SK-N-SH (cell line): ENCODE data around the gene ECM1. TPM values are rescaled to one million over a fixed set of nuclear protein-coding genes. Genes with fewer than 3 reads are reported as not detected.

Experiments
- CTCF ChIA-PET: fragments of 300-600, 350-600 bp; formaldehyde crosslinking; extraction: SDS; loops from one replicate; lab custom pipeline; 2021; lab: Yijun Ruan, JAX
- POLR2A ChIA-PET: fragments of 350-600 bp; sonication (Branson Sonifier 250); formaldehyde crosslinking; extraction: SDS; loops from one replicate; lab custom pipeline; 2020; ENCODE audit warnings: antibody characterized with exemption, inconsistent platforms; lab: Yijun Ruan, JAX
- DNase-seq: peaks from one replicate; pipeline ENCODE4 v3.0.0; 2012
- H2AFZ ChIP-seq: fragments of 200-600 bp; sonication (generic); 2 replicates; pipeline ENCODE4 v1.8.1; 2016; ENCODE audit warnings: antibody characterized with exemption, mild to moderate bottlenecking, low read depth
- H3F3A ChIP-seq: fragments of 200-600 bp; sonication (generic); replicated peaks from 2 replicates; pipeline ENCODE3; 2016; ENCODE audit warnings: antibody characterized with exemption, mild to moderate bottlenecking; ENCODE audit not compliant: insufficient read depth
- H3K27ac ChIP-seq, 2 experiments: fragments of 200-500 bp in 1 of 2; fragments of 200-600 bp in 1 of 2; sonication (Bioruptor generic) in 1 of 2; sonication (generic), shearing (Covaris generic) in 1 of 2; 2 replicates each; pipeline versions ENCODE4 v1.5.1 to v1.6.1; 2014 to 2016; ENCODE audit warnings: low read depth in 2 of 2, inconsistent platforms in 1 of 2, low read length in 1 of 2, mild to moderate bottlenecking in 1 of 2, mixed read lengths in 1 of 2
- H3K27me3 ChIP-seq: fragments of 200-600 bp; sonication (generic), shearing (Covaris generic); 2 replicates; pipeline ENCODE4 v1.6.1; 2016; ENCODE audit warnings: mixed run types; ENCODE audit not compliant: insufficient read depth
- H3K36me3 ChIP-seq, 2 experiments: fragments of 200-500 bp in 1 of 2; fragments of 200-600 bp in 1 of 2; sonication (Bioruptor generic) in 1 of 2; sonication (generic) in 1 of 2; replicated peaks in 1 of 2; 2 replicates each; pipeline versions ENCODE3 to v1.5.1; 2014 to 2016; ENCODE audit warnings: low read length in 1 of 2, mild to moderate bottlenecking in 1 of 2; ENCODE audit not compliant: insufficient read depth in 2 of 2, control insufficient read depth in 1 of 2
- H3K4me1 ChIP-seq, 2 experiments: fragments of 200-500 bp in 1 of 2; fragments of 200-600 bp in 1 of 2; sonication (Bioruptor generic) in 1 of 2; sonication (generic), shearing (Covaris generic) in 1 of 2; 2 replicates each; pipeline versions ENCODE4 v1.5.1 to v1.6.1; 2014 to 2016; ENCODE audit warnings: low read depth in 1 of 2, low read length in 1 of 2, mixed run types in 1 of 2; ENCODE audit not compliant: insufficient read depth in 2 of 2, control insufficient read depth in 1 of 2
- H3K4me2 ChIP-seq: fragments of 200-600 bp; sonication (generic), shearing (Covaris generic); 2 replicates; pipeline ENCODE4 v1.6.1; 2017; ENCODE audit warnings: mixed run types
- H3K4me3 ChIP-seq, 2 experiments: fragments of 200-500 bp in 1 of 2; fragments of 200-600 bp in 1 of 2; sonication (Bioruptor generic) in 1 of 2; sonication (generic), shearing (Covaris generic) in 1 of 2; 2 replicates each; pipeline versions ENCODE4 v1.5.1 to v1.8.1; 2014 to 2016; ENCODE audit warnings: low read depth in 2 of 2, inconsistent platforms in 1 of 2, low read length in 1 of 2, mild to moderate bottlenecking in 1 of 2, mixed read lengths in 1 of 2, moderate library complexity in 1 of 2
- H3K79me2 ChIP-seq: fragments of 200-600 bp; sonication (generic); 2 replicates; pipeline ENCODE4 v1.8.1; 2017; ENCODE audit warnings: mild to moderate bottlenecking; ENCODE audit not compliant: insufficient read depth
- H3K9ac ChIP-seq: fragments of 200-600 bp; sonication (generic); 2 replicates; pipeline ENCODE4 v1.6.1; 2017; ENCODE audit warnings: mixed run types
- H3K9me2 ChIP-seq: fragments of 200-600 bp; sonication (generic); 2 replicates; pipeline ENCODE4 v1.6.1; 2017; ENCODE audit warnings: mixed run types
- H3K9me3 ChIP-seq: fragments of 200-600 bp; sonication (generic); 2 replicates; pipeline ENCODE4 v1.6.1; 2017; ENCODE audit warnings: mixed run types, mild to moderate bottlenecking, moderate library complexity
- H4K20me1 ChIP-seq: fragments of 200-600 bp; sonication (generic); 2 replicates; pipeline ENCODE4 v1.6.1; 2017; ENCODE audit warnings: mild to moderate bottlenecking, mixed run types; ENCODE audit not compliant: insufficient read depth
- CTCF ChIP-seq: fragments of 200-600 bp; sonication (generic); IDR thresholded peaks from 2 replicates; pipeline ENCODE4 v1.6.1; 2017; ENCODE audit warnings: antibody characterized with exemption, mild to moderate bottlenecking, moderate library complexity
- ELF1 ChIP-seq: IDR thresholded peaks from 2 replicates; pipeline ENCODE4 v1.4.0; 2012
- EZH2phosphoT487 ChIP-seq: fragments of 200-600 bp; sonication (generic); IDR thresholded peaks from 2 replicates; pipeline ENCODE4 v1.6.1; 2017; ENCODE audit warnings: low read depth, mixed run types, mild to moderate bottlenecking, antibody characterized with exemption, moderate library complexity, borderline replicate concordance
- IRF3 ChIP-seq: fragments of 150-350 bp; IDR thresholded peaks from 2 replicates; pipeline ENCODE4 v1.6.1; 2016; ENCODE audit warnings: mild to moderate bottlenecking, low read depth, low read length
- MEF2A ChIP-seq: IDR thresholded peaks from 2 replicates; pipeline ENCODE4 v1.4.0; 2012; ENCODE audit warnings: low read depth, borderline replicate concordance
- NRF1 ChIP-seq: IDR thresholded peaks from 2 replicates; pipeline ENCODE4 v1.6.1; 2012; ENCODE audit warnings: low read depth, mild to moderate bottlenecking, low read length
- PBX3 ChIP-seq: IDR thresholded peaks from 2 replicates; pipeline ENCODE4; 2012
- RAD21 ChIP-seq: IDR thresholded peaks from 2 replicates; pipeline ENCODE4 v1.6.1; 2012; ENCODE audit warnings: mild to moderate bottlenecking, low read length
- RCOR1 ChIP-seq: fragments of 150-350 bp; IDR thresholded peaks from 2 replicates; pipeline ENCODE4 v1.6.1; 2017; ENCODE audit warnings: antibody characterized with exemption, low read length
- RFX5 ChIP-seq: IDR thresholded peaks from 2 replicates; pipeline ENCODE4 v1.6.1; 2012; ENCODE audit warnings: mild to moderate bottlenecking, improper control_type of control experiment, low read length
- RXRA ChIP-seq: IDR thresholded peaks from 2 replicates; pipeline ENCODE4 v1.4.0; 2012; ENCODE audit warnings: low read depth, mild to moderate bottlenecking, borderline replicate concordance
- SIN3A ChIP-seq: IDR thresholded peaks from 2 replicates; pipeline ENCODE4 v1.6.1; 2012; ENCODE audit warnings: low read depth, mild to moderate bottlenecking, low read length, moderate library complexity, borderline replicate concordance
- TAF1 ChIP-seq: IDR thresholded peaks from 2 replicates; pipeline ENCODE4 v1.6.1; 2012; ENCODE audit warnings: low read depth, mild to moderate bottlenecking, low read length, moderate library complexity, borderline replicate concordance
- TCF12 ChIP-seq: IDR thresholded peaks from 2 replicates; pipeline ENCODE4 v1.4.0; 2012
- TEAD4 ChIP-seq: IDR thresholded peaks from 2 replicates; pipeline ENCODE4 v1.4.0; 2012; ENCODE audit warnings: mild to moderate bottlenecking, borderline replicate concordance; ENCODE audit not compliant: insufficient read depth
- USF1 ChIP-seq: IDR thresholded peaks from 2 replicates; pipeline ENCODE4 v1.4.0; 2012; ENCODE audit warnings: low read depth, borderline replicate concordance
- WGBS: methylation state at CpG from one replicate; pipeline ENCODE4 v1.1.6; 2017; ENCODE audit warnings: low lambda C conversion rate; 5-methylcytosine and 5-hydroxymethylcytosine counted together
- polyA plus RNA-seq, 3 experiments: library from polyadenylated mRNA; depleted of rRNA; stranded (reverse); fragments of >200 nt; gene quantifications; 2 replicates each; pipeline ENCODE4 v1.2.3, GENCODE V29; 2012

The ECM1 gene
- polyA plus RNA-seq, 1 of the 3 experiments (the other 2 are of a cell fraction): 32.3 TPM

GRCh38 chr1:150537732-150538684 is 30.1 kb downstream of the ECM1 start:
- Histone ChIP-seq H3K27ac (peak overlapping the region; percentile 36 to 51; a peak in 3 of 4 replicates), H3K4me1 (peaks cover 0 to 4% of the 10 kb centered on the region in 2 experiments; a peak in 1 of 4 replicates), H4K20me1 (no peaks in the 10 kb centered on the region), H3K9me2 (no peaks in the 10 kb centered on the region), H3K4me2 (no peak overlapping the region), H3F3A (no peaks in the 10 kb centered on the region), H3K36me3 (no peaks in the 10 kb centered on the region), H2AFZ (peak overlapping the region; percentile 83; the same call in 1 of the 2 replicates), H3K9ac (peak overlapping the region; percentile 39), H3K9me3 (no peaks in the 10 kb centered on the region), H3K79me2 (no peaks in the 10 kb centered on the region), H3K4me3 (no peak overlapping the region), H3K27me3 (no peaks in the 10 kb centered on the region)
- CTCF ChIA-PET: interaction anchor here (1.4 to 2.1 kb wide), 2 partner anchors 9 to 13 kb away, joined by 5 to 8 read pairs; no protein-coding TSS in a partner anchor
- POLR2A ChIA-PET: no interaction called here
- no peak for TF ChIP-seq TCF12
- no peak for TF ChIP-seq ELF1
- TF ChIP-seq SIN3A: no peak
- no peak for TF ChIP-seq RCOR1
- no peak for TF ChIP-seq RXRA
- TF ChIP-seq TAF1: no peak
- TF ChIP-seq PBX3: no peak
- TF ChIP-seq CTCF: no peak
- TF ChIP-seq RFX5: no peak
- TF ChIP-seq NRF1: no peak
- TF ChIP-seq IRF3: no peak
- TF ChIP-seq TEAD4: no peak
- TF ChIP-seq USF1: no peak
- no peak for TF ChIP-seq MEF2A
- TF ChIP-seq EZH2phosphoT487: no peak
- TF ChIP-seq RAD21: no peak
- no peak for DNase-seq
- 79% methylated on average over 12 of the region's 17 CpGs for WGBS
